ENCODE results near the gene SZT2.
"Not testable (repeated sequence)": the region's sequence is repeated elsewhere in the genome, so short reads cannot be mapped to it uniquely, and the experiment has no call there.

The SZT2 gene

GRCh38 chr1:43463479-43463878 lies 73.8 kb downstream of the SZT2 start:
- no peak for DNase-seq

- no peak for DNase-seq
Measured at GRCh38 chr1:43464681-43465504, 75.2 kb downstream of the SZT2 start.

DNA sequence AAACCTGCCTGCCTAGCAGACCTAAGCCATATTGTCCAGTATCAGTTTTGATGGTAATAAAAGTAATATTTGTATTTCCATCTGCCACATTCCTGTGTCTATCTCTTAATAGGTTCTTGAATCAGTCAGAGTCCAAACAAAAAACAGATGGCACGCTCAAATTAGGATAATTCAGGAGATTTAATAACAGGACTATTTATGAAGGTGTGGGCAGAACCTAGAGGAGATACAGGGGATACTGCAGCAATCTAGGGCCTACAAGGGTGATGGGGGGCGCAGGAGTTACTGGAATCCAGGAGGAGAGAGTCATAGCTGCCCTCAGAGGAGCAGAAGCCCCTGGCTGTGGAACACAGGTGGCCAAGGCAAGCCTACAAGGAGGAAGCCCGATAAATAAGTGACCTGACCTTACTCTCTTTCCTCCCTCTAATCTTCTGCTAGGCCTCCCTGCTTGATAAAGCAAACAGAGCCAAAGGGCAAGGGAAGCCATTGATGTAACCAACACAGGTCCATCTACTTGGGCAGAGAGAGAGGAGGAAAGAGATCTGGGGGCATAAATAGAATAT lies 75.9 kb downstream of the SZT2 start:
- no peak for DNase-seq

GRCh38 chr1:43466403-43466802 lies 76.7 kb downstream of the SZT2 start:
- DNase-seq = peak; percentile 75

- DNase-seq = no peak
Measured at GRCh38 chr1:43468414-43468813, 78.7 kb downstream of the SZT2 start.

DNA sequence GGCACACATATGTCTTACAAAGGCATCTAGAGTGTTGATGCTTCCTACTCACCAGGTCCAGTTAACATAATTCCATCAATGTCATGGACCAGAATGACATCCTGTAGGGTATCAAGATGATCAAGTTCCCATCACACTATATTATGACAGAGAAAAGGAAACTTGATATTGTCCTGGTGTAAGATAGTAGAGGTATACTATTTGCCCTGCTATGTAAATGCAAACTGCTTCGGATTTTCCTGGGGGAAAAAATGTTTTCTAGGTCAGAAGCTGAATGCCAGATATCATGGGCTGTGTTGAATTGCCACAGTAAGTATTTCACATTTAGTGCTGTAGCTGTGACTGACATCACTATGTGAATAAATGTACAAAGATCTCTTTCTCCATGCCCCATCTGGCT lies 80.2 kb downstream of the SZT2 start:
- DNase-seq = no peak

DNA sequence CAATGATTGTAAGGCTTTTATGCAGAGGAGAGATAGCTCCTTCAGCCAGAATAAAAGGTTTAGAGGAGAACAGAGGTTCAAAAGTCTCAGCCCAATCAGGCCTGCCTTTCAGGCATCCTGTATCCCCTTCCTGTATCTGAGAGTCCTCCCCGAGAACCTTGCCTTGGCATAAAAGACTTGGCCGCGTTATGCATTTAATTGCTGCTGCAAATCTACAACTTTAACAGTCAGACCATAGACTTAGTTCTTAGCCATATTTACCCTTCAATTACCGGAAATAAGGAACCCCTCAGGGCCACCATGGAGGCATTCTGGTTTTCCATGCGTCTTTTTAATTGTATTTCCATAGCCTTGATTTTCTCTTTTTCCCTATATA lies 82.4 kb downstream of the SZT2 start:
- no peak for DNase-seq

DNA sequence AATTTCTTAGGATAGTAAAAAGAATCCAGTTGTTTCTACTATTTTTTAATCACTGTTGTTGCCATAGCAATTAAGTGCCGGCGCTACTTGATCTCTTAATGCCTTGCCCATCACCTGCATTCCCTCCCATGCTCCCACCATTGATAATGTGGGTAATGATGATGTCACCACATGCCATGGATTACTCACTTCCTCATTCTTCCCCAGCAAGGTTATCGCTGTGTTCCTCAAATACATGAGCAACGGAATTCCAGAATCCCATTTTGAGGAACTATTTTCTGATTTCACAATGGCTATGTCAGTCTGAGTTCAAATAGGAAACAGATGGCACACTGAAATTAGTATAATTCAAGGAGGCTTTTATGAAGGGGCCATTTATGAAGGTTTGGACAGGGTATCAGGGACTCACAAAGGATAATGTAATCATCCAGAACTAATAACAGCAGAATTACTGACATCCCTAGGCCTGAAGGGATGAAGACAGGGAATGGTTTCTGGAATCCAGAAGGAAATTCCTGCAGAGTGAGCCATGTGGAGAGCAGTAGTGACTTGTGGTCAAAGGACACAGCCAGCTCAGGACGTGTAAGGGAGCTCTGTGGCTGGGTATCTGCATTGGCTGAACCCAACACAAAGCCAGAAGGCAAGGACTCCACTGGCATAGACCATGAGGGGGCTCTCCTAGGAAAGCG lies 82.9 kb downstream of the SZT2 start:
- DNase-seq = not testable (repeated sequence)

GRCh38 chr1:43473463-43473862 lies 83.8 kb downstream of the SZT2 start:
- DNase-seq = no peak

GRCh38 chr1:43475611-43476401 lies 86.1 kb downstream of the SZT2 start:
- DNase-seq = not testable (repeated sequence)

GRCh38 chr1:43477716-43478115 lies 88.0 kb downstream of the SZT2 start:
- no peak for DNase-seq

DNA sequence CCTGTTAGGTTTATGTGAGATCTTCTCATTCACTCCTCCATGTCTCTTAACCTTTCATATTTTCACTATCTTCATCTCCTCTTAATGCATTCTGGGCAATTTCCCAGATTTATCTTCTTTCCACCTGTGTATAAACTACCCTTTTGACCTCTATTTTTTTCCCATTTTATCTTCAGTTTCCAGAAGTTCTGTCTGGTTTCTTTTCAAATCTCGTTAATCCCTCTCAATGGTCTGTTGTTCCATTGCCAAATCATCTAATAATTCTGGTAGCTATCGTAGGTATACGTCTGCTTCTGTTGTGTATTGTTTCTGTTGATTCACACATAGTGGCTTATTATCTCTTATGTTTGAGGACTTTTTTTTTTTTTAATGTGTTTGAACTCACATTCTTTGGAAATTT lies 89.7 kb downstream of the SZT2 start:
- DNase-seq = no peak

DNA sequence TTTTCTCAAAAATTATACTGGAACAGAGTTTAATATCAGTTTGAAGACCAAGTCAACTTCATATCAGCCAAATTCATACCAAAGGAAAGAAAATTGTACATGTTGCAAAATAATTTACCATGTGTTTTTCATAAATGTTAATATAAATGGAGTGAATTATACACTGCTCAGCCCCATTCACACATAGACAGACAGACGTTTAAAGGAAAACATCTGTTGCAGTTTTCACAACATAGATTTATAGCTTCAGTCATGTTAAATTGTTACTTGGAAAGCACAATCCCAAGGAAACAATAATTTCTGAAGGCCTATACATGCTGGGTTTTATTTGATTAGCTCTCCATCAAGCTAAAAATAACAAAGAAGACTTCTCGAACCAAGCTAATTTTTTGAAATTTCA lies 91.8 kb downstream of the SZT2 start:
- DNase-seq = no peak

- DNase-seq = no peak
Measured at GRCh38 chr1:43482215-43482614, 92.5 kb downstream of the SZT2 start.

GRCh38 chr1:43484367-43484766 lies 94.7 kb downstream of the SZT2 start:
- DNase-seq = no peak

GRCh38 chr1:43488165-43488564 lies 98.5 kb downstream of the SZT2 start:
- no peak for DNase-seq

- no peak for DNase-seq
Measured at GRCh38 chr1:43491061-43491460, 101.4 kb downstream of the SZT2 start.

- DNase-seq = peak; percentile 21
Measured at GRCh38 chr1:43492826-43493225, 103.1 kb downstream of the SZT2 start.

DNA sequence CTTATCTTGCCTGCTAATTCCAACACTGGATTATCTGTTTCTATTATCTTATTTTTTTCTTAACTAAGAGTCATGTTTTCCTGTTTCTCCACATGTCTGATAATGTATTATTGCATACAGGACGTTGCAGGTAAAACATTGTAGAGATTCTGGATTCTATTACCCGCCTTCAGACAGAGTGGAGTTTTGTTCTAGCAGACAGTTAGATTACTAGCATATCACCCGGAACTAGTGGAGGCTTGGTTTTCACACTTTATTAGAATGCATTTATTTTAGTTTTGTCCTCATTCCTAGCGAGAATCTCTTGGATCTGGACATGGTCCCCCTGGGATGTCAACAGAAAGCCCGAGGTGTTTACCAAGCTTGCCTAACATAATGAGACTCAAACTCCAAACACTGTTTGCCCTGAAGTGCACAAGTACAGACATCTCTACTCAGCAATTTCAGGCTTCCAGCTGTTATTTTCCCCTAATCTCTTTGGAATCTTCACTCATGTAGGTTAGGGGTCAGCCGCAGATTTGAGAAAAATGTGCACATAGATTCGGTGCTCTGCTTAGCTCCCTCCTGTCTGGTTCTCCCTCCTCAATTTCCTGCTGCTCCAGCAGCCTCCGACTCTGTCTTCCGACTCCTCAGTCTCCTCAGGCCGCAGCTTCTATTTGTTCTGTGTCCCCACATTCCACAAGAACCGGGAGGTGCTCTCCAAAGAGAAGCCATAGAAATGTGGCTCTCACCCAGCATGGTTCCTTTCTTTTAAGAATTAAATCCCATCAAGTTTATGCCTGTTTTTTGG lies 104.2 kb downstream of the SZT2 start:
- DNase-seq = no peak

- no peak for DNase-seq
Measured at GRCh38 chr1:43495204-43495603, 105.5 kb downstream of the SZT2 start.

DNA sequence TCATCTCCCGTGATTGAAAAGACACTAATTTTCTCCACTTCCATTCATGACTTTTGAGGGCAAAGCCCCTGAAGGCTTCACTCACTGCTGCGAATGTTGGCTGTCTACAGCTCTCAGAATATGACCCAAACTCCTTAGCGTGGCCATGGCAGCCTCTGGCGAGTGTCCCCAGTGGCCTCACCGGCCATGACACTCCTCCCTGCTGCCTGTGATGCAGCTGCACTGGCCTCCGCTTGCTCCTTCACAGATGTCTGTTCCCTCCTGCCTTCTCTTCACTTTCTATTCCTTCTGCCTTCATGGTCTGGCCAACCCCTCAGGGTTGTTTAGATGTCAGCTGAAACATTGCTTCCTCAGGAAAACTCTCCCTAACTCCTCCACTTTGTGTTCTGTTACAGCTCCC lies 110.2 kb downstream of the SZT2 start:
- no peak for DNase-seq

GRCh38 chr1:43501806-43502205 lies 112.1 kb downstream of the SZT2 start:
- DNase-seq = not testable (repeated sequence)

GRCh38 chr1:43503534-43503933 lies 113.8 kb downstream of the SZT2 start:
- DNase-seq = no peak

Measured in NCI-H2029 (cell line).